Sigmoid colon (tissue), 7 donors: Measurements from ENCODE around the gene NUDT1. TPM values are rescaled to one million over a fixed set of nuclear protein-coding genes. Genes with fewer than 3 reads are reported as not detected.

Experiments
- DNase-seq: peaks from one replicate; pipeline ENCODE4 v3.0.0-alpha.2; 2019
- H3K27ac ChIP-seq, 4 donors: fragments of 200-600 bp; sonication (generic); one replicate each; pipeline ENCODE4 v1.5.1; 2016 to 2019; ENCODE audit warnings: mild to moderate bottlenecking in 1 of 4
- H3K27me3 ChIP-seq, 3 donors: fragments of 200-600 bp; sonication (generic); one replicate each; pipeline ENCODE4 v1.5.1; 2019; ENCODE audit warnings: mild to moderate bottlenecking in 1 of 3
- H3K36me3 ChIP-seq, 4 donors: fragments of 200-600 bp; sonication (generic); one replicate each; pipeline ENCODE4 v1.5.1; 2016 to 2019
- H3K4me1 ChIP-seq, 4 donors: fragments of 200-600 bp; sonication (generic); one replicate each; pipeline ENCODE4 v1.5.1; 2017 to 2019
- H3K4me3 ChIP-seq, 4 donors: fragments of 200-600 bp; sonication (generic); one replicate each; pipeline ENCODE4 v1.5.1; 2017 to 2019; ENCODE audit warnings: mild to moderate bottlenecking in 2 of 4, moderate library complexity in 1 of 4
- H3K9me3 ChIP-seq, 4 donors: fragments of 200-600 bp in 3 of 4; sonication (generic) in 3 of 4; one replicate each; pipeline versions ENCODE4 v1.5.1 to v1.6.1; 2013 to 2019
- CTCF ChIP-seq, 4 experiments: fragments of 450-650 bp in 3 of 4; fragments of 200-600 bp in 1 of 4; IDR thresholded peaks; one replicate each; pipeline ENCODE4 v1.5.1; 2016 to 2019; ENCODE audit warnings: antibody characterized with exemption in 4 of 4, mild to moderate bottlenecking in 3 of 4, moderate library complexity in 2 of 4
- EP300 ChIP-seq, 4 donors: sonication (generic); formaldehyde crosslinking; IDR thresholded peaks; one replicate each; pipeline ENCODE4 v1.6.1; 2017; ENCODE audit warnings: antibody characterized with exemption in 4 of 4
- POLR2A ChIP-seq, 2 donors: fragments of 450-650 bp; IDR thresholded peaks; one replicate each; pipeline ENCODE4 v1.6.1; 2016; ENCODE audit warnings: antibody characterized with exemption in 2 of 2, mild to moderate bottlenecking in 2 of 2, moderate library complexity in 2 of 2
- POLR2AphosphoS5 ChIP-seq, 4 donors: sonication (generic); formaldehyde crosslinking; IDR thresholded peaks; one replicate each; pipeline ENCODE4 v1.6.1; 2017; ENCODE audit warnings: antibody characterized with exemption in 4 of 4
- WGBS, 2 donors: extraction: QIAGEN DNeasy Blood & Tissue Kit; methylation state at CpG; one replicate each; pipeline ENCODE4 v1.1.7; 2013; 5-methylcytosine and 5-hydroxymethylcytosine counted together
- intact Hi-C: fragments of 100-400 bp; cut with DNase I; formaldehyde crosslinking; loops from one replicate; pipeline ENCODE4 v1.15.1; 2023
- polyA plus RNA-seq, 3 donors: library from polyadenylated mRNA; stranded (reverse); fragments of 200-250 nt; gene quantifications; one replicate each; pipeline ENCODE4 v1.2.3, GENCODE V29; 2013
- total RNA-seq, 4 donors: library from RNA; depleted of rRNA; stranded (reverse); fragments of >200 nt; gene quantifications; one replicate each; pipeline ENCODE4 v1.1.0, GENCODE V29; 2016
- donor health status: healthy with polysubstance abuse.
- donor health status: Bipolar disorder and iron deficiency.
- donor health status: healthy.

Gene NUDT1
- total and polyA plus RNA-seq, 7 donors, result 13.3 to 46.9 (median 27.0) TPM

- intact Hi-C loops, result no loop called here
- TF ChIP-seq EP300 (IDR thresholded peaks at IDR 0.05) (no peak), POLR2AphosphoS5 (IDR thresholded peaks at IDR 0.05) (no peak), CTCF (IDR thresholded peaks at IDR 0.05) (no peak), POLR2A (IDR thresholded peaks at IDR 0.05) (no peak)
- Histone ChIP-seq H3K36me3 (no peaks in the 10 kb centered on the region), H3K4me3 (no peak overlapping the region), H3K27me3 (no peaks in the 10 kb centered on the region), H3K9me3 (no peaks in the 10 kb centered on the region), H3K4me1 (peaks cover 0 to 15% (median 13%) of the 10 kb centered on the region in 4 donors), H3K27ac (no peak overlapping the region)
- WGBS, 2 donors, result 54 to 85% methylated on average over 22 of the region's 22 CpGs
- no peak for DNase-seq
Measured at GRCh38 chr7:2245883-2246675, 4.1 kb downstream of the NUDT1 start.

- Histone ChIP-seq H3K27me3 (no peaks in the 10 kb centered on the region), H3K27ac (no peak overlapping the region), H3K4me1 (peaks cover 0 to 7% (median 7%) of the 10 kb centered on the region in 4 donors), H3K36me3 (no peaks in the 10 kb centered on the region), H3K4me3 (no peak overlapping the region), H3K9me3 (no peaks in the 10 kb centered on the region)
- TF ChIP-seq POLR2A (IDR thresholded peaks at IDR 0.05), result no peak
- no peak for TF ChIP-seq EP300 (IDR thresholded peaks at IDR 0.05)
- peak in 3 of 4 experiments; percentile 20 to 56 (median 50) for TF ChIP-seq CTCF (IDR thresholded peaks at IDR 0.05)
- TF ChIP-seq POLR2AphosphoS5 (IDR thresholded peaks at IDR 0.05), result no peak
- no peak for DNase-seq
- 83% methylated on average over 36 of the region's 36 CpGs for WGBS, 2 donors
- intact Hi-C loops, result no loop called here
Measured at GRCh38 chr7:2247141-2247995, 5.3 kb downstream of the NUDT1 start.

- WGBS, 2 donors, result 41 to 68% methylated on average over 24 of the region's 24 CpGs
- TF ChIP-seq CTCF (IDR thresholded peaks at IDR 0.05), result no peak
- TF ChIP-seq POLR2AphosphoS5 (IDR thresholded peaks at IDR 0.05), result peak in 1 of 4 donors; percentile 31
- no peak for TF ChIP-seq POLR2A (IDR thresholded peaks at IDR 0.05)
- Histone ChIP-seq H3K4me1 (no peaks in the 10 kb centered on the region), H3K9me3 (no peaks in the 10 kb centered on the region), H3K27me3 (no peaks in the 10 kb centered on the region), H3K4me3 (no peak overlapping the region), H3K27ac (peak overlapping the region in 2 of 4 donors; percentile 16 to 36), H3K36me3 (peaks cover 0 to 7% (median 0%) of the 10 kb centered on the region in 4 donors)
- no peak for DNase-seq
- intact Hi-C loops, result no loop called here
Measured at GRCh38 chr7:2248984-2249694, 7.1 kb downstream of the NUDT1 start.

- no peak overlapping the region for H3K27ac ChIP-seq
- WGBS, 2 donors, result 83 to 90% methylated on average over 27 of the region's 27 CpGs
Measured at GRCh38 chr7:2249744-2250323, 7.8 kb downstream of the NUDT1 start.

More at GRCh38 chr7:2249744-2250323, 7.8 kb downstream of the NUDT1 start:
- peaks cover 0 to 12% (median 1%) of the 10 kb centered on the region in 4 donors for H3K36me3 ChIP-seq
- no peak overlapping the region for H3K4me3 ChIP-seq
- TF ChIP-seq POLR2AphosphoS5 (IDR thresholded peaks at IDR 0.05) (no peak), EP300 (IDR thresholded peaks at IDR 0.05) (no peak), POLR2A (IDR thresholded peaks at IDR 0.05) (no peak), CTCF (IDR thresholded peaks at IDR 0.05) (no peak)
- no peaks in the 10 kb centered on the region for H3K27me3 ChIP-seq
- H3K9me3 ChIP-seq, result no peaks in the 10 kb centered on the region
- no peaks in the 10 kb centered on the region for H3K4me1 ChIP-seq
- DNase-seq, result no peak
- intact Hi-C loops, result no loop called here
